GM19468 (cell line): ENCODE results near the gene CCR5AS.
A peak's percentile ranks its signal among the peaks of the same experiment; 100 is the strongest.

Source experiments
- ATAC-seq: cut with Tn5 transposase; IDR thresholded peaks from one replicate; pipeline ENCODE4 v1.9.1; 2021; ENCODE audit warnings: mild to moderate bottlenecking, moderate library complexity, moderate number of reproducible peaks; ENCODE audit not compliant: unreplicated experiment; ENCODE audit errors: extremely low read depth

Gene CCR5AS

DNA sequence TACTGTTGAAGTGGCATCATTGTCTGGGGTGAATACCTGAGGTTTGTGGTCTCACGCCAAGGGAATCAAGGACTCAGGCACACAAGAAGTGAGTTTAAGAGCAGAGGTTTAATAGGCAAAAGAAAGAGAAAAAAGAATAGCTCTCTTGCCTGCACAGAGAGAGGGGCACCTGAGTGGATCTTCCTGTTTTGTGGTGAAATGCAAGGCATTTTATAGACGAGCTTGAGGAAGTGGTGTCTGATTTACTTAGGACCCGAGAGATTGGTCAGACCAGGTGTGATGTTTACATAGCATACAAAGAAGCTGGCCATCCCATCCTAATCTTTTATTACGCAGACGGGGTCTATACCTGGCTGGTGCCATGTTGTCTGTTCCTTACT, 22.9 kb downstream of the CCR5AS start:
- ATAC-seq = no peak

DNA sequence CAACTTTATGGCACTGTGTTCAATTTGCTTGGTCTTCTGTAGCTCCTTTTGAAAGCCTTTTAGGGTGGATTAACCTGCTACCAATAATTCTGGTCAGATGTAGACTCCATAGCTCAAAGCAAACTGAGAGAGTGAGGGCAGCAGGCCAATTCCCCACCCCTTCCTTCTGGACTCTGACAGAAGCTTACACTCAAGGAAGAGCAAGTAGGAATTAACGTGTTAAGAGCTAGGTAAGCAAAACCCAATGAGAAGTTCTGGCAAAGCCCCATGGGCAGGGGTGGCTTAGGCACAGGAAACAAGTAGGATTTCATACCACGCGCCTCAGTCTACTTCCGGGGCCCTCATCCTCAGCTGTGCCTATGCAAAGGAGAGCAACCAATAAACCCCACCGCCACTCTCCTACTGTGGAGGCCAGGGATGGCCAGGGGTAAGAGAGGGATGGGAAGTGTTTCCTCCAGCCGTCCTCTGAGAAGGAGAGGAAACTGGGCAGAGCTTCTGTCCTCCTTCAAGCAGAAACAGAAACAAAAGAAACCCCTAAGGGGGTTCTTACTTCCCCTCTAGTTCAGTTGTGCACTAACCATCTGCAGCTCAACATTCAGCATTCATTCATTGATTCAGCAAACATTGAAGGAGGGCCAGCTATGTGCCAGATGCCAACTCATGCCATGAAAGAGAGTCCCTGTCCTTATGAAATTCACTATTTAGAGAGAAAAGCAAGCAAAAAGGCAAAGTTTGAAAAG, 23.5 kb downstream of the CCR5AS start:
- ATAC-seq = no peak

GRCh38 chr3:46381625-46382024, 25.2 kb downstream of the CCR5AS start:
- no peak for ATAC-seq

- no peak for ATAC-seq
Measured at GRCh38 chr3:46380471-46381221, 26.2 kb downstream of the CCR5AS start.

- ATAC-seq = no peak
Measured at GRCh38 chr3:46378426-46378942, 28.4 kb downstream of the CCR5AS start.

- no peak for ATAC-seq
Measured at GRCh38 chr3:46375814-46376213, 31.1 kb downstream of the CCR5AS start.

- ATAC-seq = no peak
Measured at GRCh38 chr3:46375218-46375617, 31.6 kb downstream of the CCR5AS start.

GRCh38 chr3:46374755-46375154, 32.1 kb downstream of the CCR5AS start:
- no peak for ATAC-seq

GRCh38 chr3:46372492-46373359, 34.1 kb downstream of the CCR5AS start:
- no peak for ATAC-seq

DNA sequence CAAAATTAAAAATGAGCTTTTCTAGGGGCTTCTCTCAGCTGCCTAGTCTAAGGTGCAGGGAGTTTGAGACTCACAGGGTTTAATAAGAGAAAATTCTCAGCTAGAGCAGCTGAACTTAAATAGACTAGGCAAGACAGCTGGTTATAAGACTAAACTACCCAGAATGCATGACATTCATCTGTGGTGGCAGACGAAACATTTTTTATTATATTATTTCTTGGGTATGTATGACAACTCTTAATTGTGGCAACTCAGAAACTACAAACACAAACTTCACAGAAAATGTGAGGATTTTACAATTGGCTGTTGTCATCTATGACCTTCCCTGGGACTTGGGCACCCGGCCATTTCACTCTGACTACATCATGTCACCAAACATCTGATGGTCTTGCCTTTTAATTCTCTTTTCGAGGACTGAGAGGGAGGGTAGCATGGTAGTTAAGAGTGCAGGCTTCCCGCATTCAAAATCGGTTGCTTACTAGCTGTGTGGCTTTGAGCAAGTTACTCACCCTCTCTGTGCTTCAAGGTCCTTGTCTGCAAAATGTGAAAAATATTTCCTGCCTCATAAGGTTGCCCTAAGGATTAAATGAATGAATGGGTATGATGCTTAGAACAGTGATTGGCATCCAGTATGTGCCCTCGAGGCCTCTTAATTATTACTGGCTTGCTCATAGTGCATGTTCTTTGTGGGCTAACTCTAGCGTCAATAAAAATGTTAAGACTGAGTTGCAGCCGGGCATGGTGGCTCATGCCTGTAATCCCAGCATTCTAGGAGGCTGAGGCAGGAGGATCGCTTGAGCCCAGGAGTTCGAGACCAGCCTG, 35.1 kb downstream of the CCR5AS start:
- ATAC-seq = no peak

GRCh38 chr3:46370839-46371518, 35.9 kb downstream of the CCR5AS start, which contains the start of gene CCR5:
Gene CCR5 (plus strand): TSS chr3:46370946. CDS start chr3:46372903, 1,957 bp downstream.
- ATAC-seq = no peak

GRCh38 chr3:46369675-46370132, 37.2 kb downstream of the CCR5AS start:
- ATAC-seq = no peak

DNA sequence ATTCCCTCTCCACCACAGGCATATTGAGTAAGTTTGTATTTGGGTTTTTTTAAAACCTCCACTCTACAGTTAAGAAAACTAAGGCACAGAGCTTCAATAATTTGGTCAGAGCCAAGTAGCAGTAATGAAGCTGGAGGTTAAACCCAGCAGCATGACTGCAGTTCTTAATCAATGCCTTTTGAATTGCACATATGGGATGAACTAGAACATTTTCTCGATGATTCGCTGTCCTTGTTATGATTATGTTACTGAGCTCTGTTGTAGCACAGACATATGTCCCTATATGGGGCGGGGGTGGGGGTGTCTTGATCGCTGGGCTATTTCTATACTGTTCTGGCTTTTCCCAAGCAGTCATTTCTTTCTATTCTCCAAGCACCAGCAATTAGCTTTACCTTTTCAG, 37.7 kb downstream of the CCR5AS start:
- no peak for ATAC-seq

DNA sequence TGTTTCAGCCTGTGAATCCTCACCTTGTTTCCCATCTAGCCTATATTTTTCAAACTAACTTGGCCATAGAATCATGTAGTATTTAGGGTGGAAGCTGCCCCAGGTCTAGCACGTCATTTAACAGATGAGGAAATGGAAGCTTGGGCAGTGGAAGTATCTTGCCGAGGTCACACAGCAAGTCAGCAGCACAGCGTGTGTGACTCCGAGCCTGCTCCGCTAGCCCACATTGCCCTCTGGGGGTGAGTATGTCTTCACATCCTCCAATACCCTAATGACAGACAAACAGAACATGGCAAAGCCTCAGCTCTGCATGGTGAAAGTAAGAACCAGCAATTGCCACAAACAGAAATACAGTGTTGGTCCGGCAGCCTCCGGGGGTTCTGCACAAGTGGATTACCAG, 38.3 kb downstream of the CCR5AS start:
- ATAC-seq = peak; percentile 28

GRCh38 chr3:46367811-46368210, 39.1 kb downstream of the CCR5AS start:
- no peak for ATAC-seq

DNA sequence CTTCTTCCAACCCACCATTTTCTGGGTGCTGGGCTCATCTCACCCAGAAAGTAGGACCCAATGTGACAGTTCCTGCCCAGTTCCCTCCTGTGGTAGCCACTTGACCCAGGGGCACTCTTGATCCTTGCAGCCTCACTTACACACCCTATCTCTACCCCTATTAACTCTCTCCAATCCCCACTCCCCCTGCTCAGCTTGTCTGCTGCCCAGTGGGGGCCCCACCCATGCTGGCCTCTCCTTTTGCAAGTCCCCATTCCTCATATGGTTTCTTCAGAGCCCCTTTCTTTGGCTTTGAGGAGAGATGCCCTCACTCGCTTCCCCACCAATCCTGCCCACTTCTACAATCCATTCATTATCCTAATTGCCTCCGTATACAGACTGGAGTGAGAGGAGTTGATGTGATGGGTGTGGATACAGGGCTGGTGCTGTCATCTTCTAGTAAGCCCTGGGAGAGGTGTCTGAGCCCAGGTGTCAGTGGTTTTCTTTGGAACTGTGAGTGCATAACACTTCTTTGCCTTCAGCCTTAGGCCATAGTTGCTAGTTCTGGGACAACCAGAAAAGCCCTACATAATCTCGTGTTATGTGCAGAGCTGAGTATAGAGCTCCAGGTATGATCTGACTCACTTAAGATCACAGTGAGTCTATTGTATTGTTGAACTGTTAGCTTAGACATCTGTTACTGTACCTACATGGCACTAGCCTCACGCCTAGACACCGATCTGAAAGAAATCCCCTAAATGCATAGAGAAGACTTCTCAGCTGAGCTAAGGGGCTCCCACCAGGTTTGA, 40.9 kb downstream of the CCR5AS start:
- ATAC-seq = no peak

GRCh38 chr3:46365041-46365440, 41.8 kb downstream of the CCR5AS start:
- ATAC-seq = no peak
